Osteoblast (primary cell): ENCODE data around the gene KCTD21. TPM values are rescaled to one million over a fixed set of nuclear protein-coding genes. Genes with fewer than 3 reads are reported as not detected.

Experiments used
- DNase-seq: peaks from one replicate; pipeline ENCODE4 v3.0.0; 2011; ENCODE audit warnings: low spot score, mixed read lengths; ENCODE audit not compliant: insufficient read length; ENCODE audit errors: missing footprints
- H2AFZ ChIP-seq: 2 replicates; pipeline ENCODE4 v1.6.0; 2011; ENCODE audit warnings: mild to moderate bottlenecking, low read length
- H3K27ac ChIP-seq: 2 replicates; pipeline ENCODE4 v1.5.1; 2011; ENCODE audit warnings: mild to moderate bottlenecking, low read depth, low read length, moderate library complexity
- H3K27me3 ChIP-seq: 2 replicates; pipeline ENCODE4 v1.6.0; 2012; ENCODE audit warnings: mild to moderate bottlenecking, control low read depth, inconsistent platforms, low read length, moderate library complexity; ENCODE audit not compliant: insufficient read depth
- H3K36me3 ChIP-seq: 2 replicates; pipeline ENCODE4 v1.5.1; 2011; ENCODE audit warnings: mild to moderate bottlenecking, low read length, control low read depth, moderate library complexity; ENCODE audit not compliant: insufficient read depth
- H3K4me1 ChIP-seq: 2 replicates; pipeline ENCODE4 v1.5.1; 2011; ENCODE audit warnings: mild to moderate bottlenecking, low read length, control low read depth, moderate library complexity; ENCODE audit not compliant: insufficient read depth
- H3K4me2 ChIP-seq: 2 replicates; pipeline ENCODE4 v1.6.0; 2011; ENCODE audit warnings: mild to moderate bottlenecking, low read length; ENCODE audit not compliant: insufficient read depth
- H3K4me3 ChIP-seq: fragments of 200-600 bp; sonication (generic); 3 replicates; pipeline ENCODE4 v1.5.1; 2012; ENCODE audit warnings: mild to moderate bottlenecking, low read length, inconsistent platforms; ENCODE audit not compliant: insufficient read depth
- H3K79me2 ChIP-seq: 2 replicates; pipeline ENCODE4 v1.6.0; 2012; ENCODE audit warnings: mild to moderate bottlenecking, low read length, control low read depth, inconsistent platforms; ENCODE audit not compliant: insufficient read depth
- H3K9me3 ChIP-seq: 2 replicates; pipeline ENCODE4 v1.5.1; 2011; ENCODE audit warnings: low read depth, low read length, control low read depth
- H4K20me1 ChIP-seq: 2 replicates; pipeline ENCODE4 v1.6.0; 2012; ENCODE audit warnings: mild to moderate bottlenecking, low read length, control low read depth; ENCODE audit not compliant: insufficient read depth
- CTCF ChIP-seq: IDR thresholded peaks from 2 replicates; pipeline ENCODE4 v1.5.1; 2011; ENCODE audit warnings: mild to moderate bottlenecking, low read depth, low read length, moderate library complexity; ENCODE audit errors: extremely low read depth
- small RNA-seq: library from RNA; depleted of rRNA; stranded (forward); fragments of <200 nt; gene quantifications from one replicate; pipeline ENCODE3, GENCODE V24; 2012
- total RNA-seq: library from RNA; depleted of rRNA; stranded (reverse); fragments of >200 nt; gene quantifications from 2 replicates; pipeline ENCODE4 v1.2.3, GENCODE V29; 2012

KCTD21 gene
- total RNA-seq, 1 donor, result 14.5 TPM

- H3K9me3 ChIP-seq, result no peaks in the 10 kb centered on the region
- H3K27ac ChIP-seq, result no peak overlapping the region
- DNase-seq, result no peak
- TF ChIP-seq CTCF, result no peak
- H3K36me3 ChIP-seq, result peaks cover 9% of the 10 kb centered on the region
- peaks cover 10% of the 10 kb centered on the region for H3K79me2 ChIP-seq
- H2AFZ ChIP-seq, result no peak overlapping the region
- peaks cover 7% of the 10 kb centered on the region for H3K4me1 ChIP-seq
- no peaks in the 10 kb centered on the region for H4K20me1 ChIP-seq
- no peak overlapping the region for H3K4me2 ChIP-seq
- H3K4me3 ChIP-seq, result no peak overlapping the region
- H3K27me3 ChIP-seq, result no peaks in the 10 kb centered on the region
Measured at GRCh38 chr11:78127403-78127802, 61.0 kb downstream of the KCTD21 start.

Small RNA genes within 50 kb of the gene (small RNA-seq; reads per million reads assigned to genes)
- not detected for gene RNU6-126P

Other genes with a start within 250 kb of the KCTD21 start
- gene INTS4, start 194.0 kb downstream of the KCTD21 start, total RNA-seq, result 35.8 and 43.6 TPM in 2 replicates
- gene KCTD14, start 165.3 kb downstream of the KCTD21 start, total RNA-seq, result 0.29 and 0.36 TPM in 2 replicates
- gene THRSP, start 124.8 kb downstream of the KCTD21 start, total RNA-seq, result not detected in 2 replicates
- 98.1 and 115 TPM in 2 replicates for gene NDUFC2, start 108.8 kb downstream of the KCTD21 start, total RNA-seq
- 38.4 and 46.6 TPM in 2 replicates for gene ALG8, start 49.0 kb downstream of the KCTD21 start, total RNA-seq
- 21.4 and 26.2 TPM in 2 replicates for gene USP35, start 293 bp upstream of the KCTD21 start, total RNA-seq
- gene GAB2, start 229.2 kb upstream of the KCTD21 start, total RNA-seq, result 18.3 and 18.5 TPM in 2 replicates